ENCODE measurements around the gene CLDN9.
A peak's percentile ranks its signal among the peaks of the same experiment; 100 is the strongest.

- TF ChIP-seq EZH2 (IDR thresholded peaks at IDR 0.05; ENCODE audit: borderline replicate concordance, low read depth, low read length) (no peak), CTCF (IDR thresholded peaks at IDR 0.05 in 2 of 3, conservative IDR thresholded peaks at IDR 0.05 in 1 of 3; ENCODE audit: insufficient read depth in 2 of 3, low read depth in 1 of 3, low read length in 3 of 3) (peak; percentile 67 to 87 (median 68)), SREBF2 (CRISPR knock-in tag; IDR thresholded peaks at IDR 0.05) (no peak)
Measured at GRCh38 chr16:3021449-3022207, 8.9 kb downstream of the CLDN9 start.
